ENCODE results near the gene MYBPHL.

GRCh38 chr1:109281680-109282496 lies 24.9 kb downstream of the MYBPHL start:
- TF ChIP-seq POLR2AphosphoS5 (IDR thresholded peaks at IDR 0.05; ENCODE audit: low read depth) (no peak), CTCF (conservative IDR thresholded peaks at IDR 0.05; ENCODE audit: low read depth in 2 of 2) (no peak), CREB1 (CRISPR knock-in tag; IDR thresholded peaks at IDR 0.05; ENCODE audit: low read depth) (no peak), STAT1 (IDR thresholded peaks at IDR 0.05; ENCODE audit: unreplicated experiment) (no peak)

Measured in GM23338 (cell line).